Caki2 (cell line): ENCODE results near the gene MRPL12. TPM values are rescaled to one million over a fixed set of nuclear protein-coding genes. Genes with fewer than 3 reads are reported as not detected.
"Not testable (repeated sequence)": the region's sequence is repeated elsewhere in the genome, so short reads cannot be mapped to it uniquely, and the experiment has no call there.

Source experiments
- DNase-seq: peaks from one replicate; pipeline ENCODE4 v3.0.0-alpha.2; 2015; ENCODE audit warnings: low read depth
- in situ Hi-C: cut with HindIII; loops from 2 replicates; pipeline ENCODE4 v1.10.0; 2016; ENCODE audit warnings: low sequenced_read_pairs, low pct_unique_long_range_greater_than_20kb, mixed read lengths
- total RNA-seq: library from RNA; depleted of rRNA; stranded (reverse); fragments of >200 nt; shearing (Covaris generic); gene quantifications from 2 replicates; pipeline ENCODE4 v1.2.3, GENCODE V29; 2014; ENCODE audit warnings: low replicate concordance; rRNA removed

Gene MRPL12
- total RNA-seq = 185 and 238 TPM in 2 replicates

DNA sequence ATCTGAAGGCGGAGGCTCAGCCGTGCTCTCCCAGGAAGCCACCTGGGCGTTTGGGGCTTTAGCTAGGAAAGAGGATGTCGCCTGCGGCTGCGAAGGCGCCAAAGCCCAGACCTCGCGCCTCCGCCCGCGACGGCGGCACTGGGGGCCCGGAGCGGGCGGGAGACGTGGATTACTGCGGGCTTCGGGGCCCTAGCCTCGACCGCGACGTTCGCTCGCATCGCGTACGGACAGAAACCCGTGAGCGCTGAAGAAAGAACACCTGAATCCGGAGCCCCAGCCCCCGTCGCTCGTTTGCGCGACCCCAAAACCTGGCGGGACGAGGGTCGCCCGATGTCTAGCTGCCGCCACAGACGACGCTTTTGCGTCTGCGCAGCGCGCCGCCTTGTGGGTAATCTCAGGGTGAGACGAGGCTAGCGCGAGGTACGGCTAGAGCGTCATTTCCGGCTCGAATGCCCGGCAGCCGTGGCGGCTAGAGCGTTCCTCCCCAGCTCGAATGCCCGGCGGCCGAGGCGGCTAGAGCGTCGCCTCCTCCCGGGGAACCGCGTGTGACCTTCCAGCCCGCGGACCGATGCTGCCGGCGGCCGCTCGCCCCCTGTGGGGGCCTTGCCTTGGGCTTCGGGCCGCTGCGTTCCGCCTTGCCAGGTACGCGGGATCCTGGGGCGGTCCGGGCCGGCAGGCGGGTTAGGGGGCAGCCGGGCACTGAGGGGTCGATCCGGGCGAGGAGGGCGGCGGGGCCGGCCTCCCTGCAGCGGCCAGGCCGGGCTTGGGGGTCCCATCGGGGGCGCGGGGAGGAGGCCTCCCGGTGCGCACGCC lies at the start of gene MRPL12:
TSS of gene MRPL12 (plus strand) at position 434 of the 813 bp plus-strand sequence. CDS start at position 569, 135 bp downstream.
- in situ Hi-C loops = no loop called here
- peak; percentile 80 for DNase-seq

DNA sequence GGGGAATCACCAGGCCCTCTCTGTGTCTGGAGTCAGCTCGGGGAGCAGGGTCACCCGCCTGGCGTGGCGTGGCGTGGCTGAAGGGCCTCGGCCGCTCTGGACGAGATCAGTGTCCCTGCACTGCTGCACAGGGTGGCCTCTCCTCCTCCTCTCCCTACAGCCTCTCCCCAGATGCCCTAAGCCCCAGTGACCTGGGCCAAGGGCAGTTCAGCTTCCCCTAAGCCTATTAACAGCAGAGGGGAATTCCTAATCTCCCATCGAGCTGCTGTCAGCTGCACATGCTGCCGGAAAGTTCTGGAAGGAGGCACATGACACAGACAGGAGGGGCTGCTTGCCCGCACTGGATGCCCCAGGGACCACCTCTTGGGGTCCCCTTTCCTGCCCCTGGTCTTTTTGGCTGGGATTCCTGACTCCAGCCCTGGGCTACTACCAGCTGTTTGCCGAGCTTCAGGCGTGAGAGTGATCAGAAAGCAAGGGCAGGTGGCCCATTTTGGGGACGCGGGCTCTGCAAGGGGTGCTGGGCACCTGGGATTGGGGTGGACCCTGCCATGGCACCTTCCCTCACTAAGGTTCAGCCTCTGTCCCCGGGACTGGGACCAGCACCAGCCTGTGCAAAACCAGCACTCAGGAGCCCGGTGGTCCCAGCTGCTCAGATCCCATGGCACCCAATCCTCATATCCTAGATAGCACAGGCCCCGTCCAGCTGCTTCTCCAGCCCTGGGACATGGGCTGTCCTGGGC lies 47.6 kb upstream of the MRPL12 start:
- no peak for DNase-seq
- in situ Hi-C loops = no loop called here

DNA sequence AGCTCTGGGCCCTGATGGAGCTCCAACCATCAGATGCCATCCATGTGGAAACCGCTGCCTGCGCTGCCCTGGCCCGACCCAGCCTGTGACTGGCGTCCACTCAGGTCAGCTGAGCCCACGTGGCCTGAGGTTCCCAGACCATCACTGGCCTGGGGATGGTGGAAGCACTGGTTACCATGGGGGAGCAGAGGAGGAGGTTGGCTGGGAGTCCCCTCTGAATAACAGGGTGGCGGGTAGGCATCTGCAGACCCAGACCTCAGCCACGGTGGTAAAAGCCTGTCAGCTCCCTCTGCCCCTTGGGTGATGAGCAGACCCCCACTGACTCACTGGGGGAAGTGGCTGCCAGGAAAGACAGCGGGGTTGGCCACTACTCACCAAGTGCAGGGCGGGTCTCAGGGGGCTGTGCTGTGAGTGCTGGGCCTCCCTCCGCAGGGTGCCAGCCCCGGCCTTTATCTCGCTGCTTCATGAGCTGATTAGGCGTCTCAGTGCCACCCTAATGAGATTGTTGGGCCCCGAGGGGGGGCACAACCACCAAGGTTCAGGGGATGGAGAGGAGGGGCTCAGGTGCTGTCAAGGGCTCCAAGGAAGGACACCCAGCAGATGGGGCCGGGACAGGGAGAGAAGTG lies 46.9 kb upstream of the MRPL12 start, which contains the start of gene PDE6G:
TSS of gene PDE6G (minus strand) at position 425 of the 626 bp plus-strand sequence. CDS start 3,237 bp downstream, outside the sequence.
- DNase-seq = no peak
- in situ Hi-C loops = no loop called here

DNA sequence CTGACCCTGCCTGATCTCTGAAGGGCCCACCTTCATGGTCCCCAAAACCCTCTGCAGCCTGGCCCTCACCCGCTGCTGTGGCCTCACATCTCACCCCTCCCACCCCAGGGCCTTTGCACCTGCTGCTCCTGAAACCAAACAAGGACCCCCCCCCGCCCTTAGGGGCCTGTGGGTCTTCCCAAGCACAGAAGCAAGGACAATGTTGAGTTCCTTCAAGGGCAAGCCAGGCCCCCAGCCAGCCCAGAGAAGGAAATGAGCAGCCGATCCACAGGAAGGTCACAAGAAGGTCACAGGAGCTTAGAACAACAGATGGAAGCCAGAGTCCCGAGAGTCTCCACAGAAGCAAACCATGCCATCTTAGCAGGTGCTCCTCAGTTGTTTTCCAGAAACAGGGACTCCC lies 46.3 kb upstream of the MRPL12 start:
- DNase-seq = no peak
- in situ Hi-C loops = no loop called here

DNA sequence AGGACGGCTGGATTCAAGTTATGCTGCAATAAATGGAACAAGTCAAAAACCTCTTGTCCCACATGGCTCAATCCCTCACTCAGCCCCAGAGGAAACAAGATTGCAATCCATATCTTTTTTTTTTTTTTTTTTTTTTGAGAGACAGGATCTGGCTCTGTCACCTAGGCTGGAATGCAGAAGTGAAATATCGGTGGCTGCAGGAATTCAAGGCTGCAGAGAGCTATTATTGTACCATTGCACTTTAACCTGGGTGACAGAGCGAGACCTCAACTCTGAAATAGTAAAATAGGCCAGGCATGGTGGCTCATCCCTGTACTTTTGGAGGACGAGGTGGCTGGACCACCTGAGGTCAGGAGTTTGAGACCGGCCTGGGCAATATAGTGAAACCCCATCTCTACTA lies 44.1 kb upstream of the MRPL12 start:
- no peak for DNase-seq
- in situ Hi-C loops = no loop called here

DNA sequence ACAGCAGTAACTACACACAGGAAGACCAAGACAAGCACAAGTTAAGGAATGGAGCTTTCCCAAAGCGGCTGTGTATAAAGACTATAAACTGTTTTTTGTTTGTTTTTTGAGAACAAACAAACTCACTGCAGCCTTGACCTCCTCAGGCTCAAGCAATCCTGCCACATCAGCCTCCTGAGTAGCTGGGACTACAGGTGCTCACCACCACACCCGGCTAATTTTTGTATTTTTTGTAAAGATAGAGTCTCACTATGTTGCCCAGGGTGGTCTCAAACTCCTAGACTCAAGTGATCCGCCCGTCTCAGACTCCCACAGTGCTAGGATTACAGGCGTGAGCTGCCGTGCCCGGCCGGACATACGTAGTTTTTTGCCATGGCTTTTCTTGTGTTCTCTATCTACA lies 42.7 kb upstream of the MRPL12 start:
- DNase-seq = no peak
- in situ Hi-C loops = no loop called here

DNA sequence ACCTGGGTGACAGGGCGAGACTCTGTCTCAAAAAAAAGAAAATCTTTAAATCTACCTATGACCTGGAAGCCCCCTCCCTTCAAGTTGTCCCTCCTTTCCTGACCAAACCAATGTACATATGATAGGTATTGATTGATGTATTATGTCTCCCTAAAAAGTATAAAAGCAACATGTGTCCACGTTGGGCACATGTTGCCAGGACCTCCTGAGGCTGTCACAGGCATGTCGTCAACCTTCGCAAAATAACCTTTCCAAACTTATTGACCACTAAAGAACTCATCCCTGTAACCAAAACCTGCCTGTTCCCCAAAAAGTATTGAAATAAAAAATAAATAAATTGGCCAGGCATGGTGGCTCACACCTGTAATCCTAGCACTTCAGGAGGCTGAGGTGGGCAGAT lies 41.2 kb upstream of the MRPL12 start:
- in situ Hi-C loops = no loop called here
- no peak for DNase-seq

DNA sequence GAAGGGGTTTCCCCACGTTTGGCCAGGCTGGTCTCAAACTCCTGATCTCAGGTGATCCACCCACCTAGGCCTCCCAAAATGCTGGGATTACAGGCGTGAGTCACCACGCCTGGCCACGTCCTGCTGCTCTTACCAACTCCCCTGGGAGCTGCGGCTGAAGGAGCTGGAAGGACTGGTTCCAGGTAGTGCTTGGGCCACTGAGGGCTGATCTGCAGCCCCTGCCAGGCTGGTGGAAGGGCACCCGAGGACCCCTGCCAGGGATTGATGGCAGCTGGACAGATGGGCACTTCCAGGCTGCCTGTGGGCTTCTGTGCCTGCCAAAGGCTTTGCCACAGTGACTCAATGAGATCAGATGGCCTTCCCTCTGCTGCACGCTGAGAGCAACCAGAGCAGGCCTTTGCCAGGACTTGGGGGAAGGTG lies 39.1 kb upstream of the MRPL12 start:
- no peak for DNase-seq
- in situ Hi-C loops = no loop called here

DNA sequence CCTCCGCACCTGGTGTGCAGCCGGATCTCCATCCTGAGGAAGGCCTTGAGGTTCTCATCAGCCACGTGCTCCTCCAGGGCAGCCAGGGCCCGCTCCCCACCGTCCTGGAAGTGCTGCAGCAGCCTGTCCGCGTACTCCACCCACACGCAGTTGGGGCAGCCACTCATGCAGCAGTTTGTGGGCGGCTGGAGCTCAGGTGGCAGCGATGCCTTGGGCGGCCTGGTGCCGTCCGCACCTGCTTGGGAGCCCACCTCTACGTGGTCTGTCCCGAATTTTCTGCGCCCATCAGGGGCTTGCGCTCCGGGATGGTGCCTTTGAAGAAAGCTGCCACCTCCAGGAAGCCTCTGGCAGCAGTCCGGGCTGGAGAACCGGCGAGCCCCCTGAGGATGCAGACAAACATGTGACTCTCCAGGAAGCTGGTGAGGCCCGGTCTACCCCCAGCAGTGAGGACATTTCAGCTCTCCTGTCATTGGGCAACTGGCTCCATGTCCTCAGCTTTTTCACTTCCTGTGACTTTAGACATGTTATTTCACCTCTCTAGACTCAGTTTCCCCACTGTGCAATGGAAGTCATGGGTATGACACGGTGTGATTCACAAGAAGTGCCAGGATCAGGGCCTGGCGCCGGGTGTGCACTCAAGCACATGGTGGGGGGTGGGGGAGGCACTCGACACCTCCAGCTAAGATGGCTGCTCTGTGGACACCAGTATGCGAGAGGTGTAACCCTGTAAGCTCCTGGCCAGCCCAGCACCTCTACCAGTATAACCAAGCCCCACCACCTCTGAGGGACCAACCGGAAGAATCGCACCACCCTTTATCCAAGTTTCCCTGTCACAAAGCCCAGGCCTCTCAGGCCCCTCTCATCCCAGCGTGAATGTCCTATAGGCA lies 37.7 kb upstream of the MRPL12 start:
- in situ Hi-C loops = no loop called here
- peak; percentile 36 for DNase-seq

DNA sequence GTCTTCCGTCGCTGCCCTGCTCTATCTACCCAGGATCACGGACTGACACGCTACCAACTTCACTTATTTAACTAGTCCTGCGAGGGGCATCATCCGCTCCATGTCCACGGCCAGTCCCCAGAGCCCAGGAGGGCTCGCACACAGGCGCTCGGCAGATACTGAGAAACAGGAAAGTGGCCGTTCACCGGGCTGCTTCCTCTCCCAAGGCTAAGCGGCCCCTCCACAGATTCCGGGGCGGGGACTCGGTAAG lies 37.1 kb upstream of the MRPL12 start:
- no peak for DNase-seq
- in situ Hi-C loops = no loop called here

DNA sequence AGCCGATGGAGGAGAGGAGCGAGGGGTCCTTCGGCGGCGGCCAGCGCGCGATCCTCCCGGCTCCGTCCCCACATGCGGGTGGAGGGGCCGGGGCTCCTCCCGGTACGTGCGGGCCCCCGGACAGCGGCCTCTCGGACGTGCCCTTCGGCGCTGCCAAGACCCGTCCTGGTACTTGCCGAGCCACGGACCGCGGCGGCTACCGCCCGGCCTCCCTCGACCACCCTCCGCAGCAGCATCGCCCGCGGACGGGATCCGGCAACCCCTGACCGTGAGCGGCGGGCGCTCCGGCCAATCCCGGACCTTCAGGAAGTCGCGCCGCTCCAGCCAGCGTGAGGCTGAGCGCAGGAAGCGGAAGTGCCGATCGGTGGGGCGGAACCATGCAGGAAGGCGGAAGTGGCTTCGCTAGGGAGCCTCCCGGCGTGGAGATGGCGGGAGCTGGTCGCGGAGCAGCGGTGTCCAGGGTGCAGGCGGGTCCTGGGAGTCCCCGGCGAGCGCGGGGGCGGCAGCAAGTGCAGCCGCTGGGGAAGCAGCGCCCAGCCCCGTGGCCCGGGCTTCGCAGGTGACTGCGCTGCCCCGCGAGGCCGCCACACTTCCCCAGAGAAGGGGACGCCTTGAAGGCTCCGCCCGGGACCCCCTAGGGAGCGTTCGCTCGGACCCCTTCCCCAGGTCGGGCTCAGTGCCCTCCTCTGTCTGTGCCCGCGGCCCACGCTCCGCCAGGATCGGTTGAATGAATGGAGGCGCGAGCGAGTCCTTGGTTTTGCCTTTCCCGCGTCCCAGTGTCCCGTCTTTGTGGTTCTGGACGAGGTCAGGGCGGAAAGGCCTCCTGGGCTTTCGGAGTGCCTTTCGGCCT lies 36.6 kb upstream of the MRPL12 start, which contains the start of the genes CCDC137 and OXLD1:
TSS of gene CCDC137 (plus strand) at position 396 of the 850 bp plus-strand sequence. CDS start at position 426, 30 bp downstream.
TSS of gene OXLD1 (minus strand) at position 264 of the 850 bp plus-strand sequence. CDS start at position 236, 28 bp downstream.
- peak; percentile 89 for DNase-seq
- in situ Hi-C loops = no loop called here

DNA sequence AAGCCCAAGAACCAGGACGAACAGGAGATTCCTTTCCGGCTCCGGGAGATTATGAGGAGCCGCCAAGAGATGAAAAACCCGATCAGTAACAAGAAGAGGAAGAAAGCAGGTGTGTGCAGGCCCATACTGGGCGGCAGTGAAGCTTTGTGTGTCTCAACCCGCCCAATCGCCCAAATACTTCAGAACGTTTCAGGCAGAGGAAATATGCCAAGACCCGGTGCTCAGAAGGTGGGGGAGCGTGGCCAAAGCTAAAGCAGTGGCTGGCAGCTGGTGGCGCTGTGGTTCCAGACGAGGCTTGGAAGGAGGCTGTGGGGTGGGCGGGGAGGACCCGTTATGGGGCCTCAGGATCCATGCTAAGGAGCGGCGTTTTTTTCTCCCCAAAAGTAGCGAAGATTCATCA lies 35.4 kb upstream of the MRPL12 start:
- no peak for DNase-seq
- in situ Hi-C loops = no loop called here

DNA sequence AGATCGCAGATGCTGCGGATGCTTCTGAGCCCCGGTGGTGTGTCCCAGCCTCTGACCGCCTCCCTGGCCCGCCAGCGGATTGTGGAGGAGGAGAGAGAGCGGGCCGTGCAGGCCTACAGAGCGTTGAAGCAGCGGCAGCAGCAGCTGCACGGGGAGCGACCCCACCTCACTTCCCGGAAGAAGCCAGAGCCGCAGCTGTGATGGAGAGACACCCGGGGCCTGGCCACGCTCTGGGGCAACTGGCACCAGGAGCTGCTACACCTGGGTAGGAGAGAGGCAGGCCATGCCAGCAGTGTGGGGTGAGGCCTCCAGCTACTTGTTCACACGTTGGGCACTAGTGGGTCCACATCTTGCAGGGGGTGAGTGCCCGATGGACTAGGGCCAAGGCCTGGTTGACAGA lies 30.7 kb upstream of the MRPL12 start:
- DNase-seq = no peak
- in situ Hi-C loops = no loop called here

DNA sequence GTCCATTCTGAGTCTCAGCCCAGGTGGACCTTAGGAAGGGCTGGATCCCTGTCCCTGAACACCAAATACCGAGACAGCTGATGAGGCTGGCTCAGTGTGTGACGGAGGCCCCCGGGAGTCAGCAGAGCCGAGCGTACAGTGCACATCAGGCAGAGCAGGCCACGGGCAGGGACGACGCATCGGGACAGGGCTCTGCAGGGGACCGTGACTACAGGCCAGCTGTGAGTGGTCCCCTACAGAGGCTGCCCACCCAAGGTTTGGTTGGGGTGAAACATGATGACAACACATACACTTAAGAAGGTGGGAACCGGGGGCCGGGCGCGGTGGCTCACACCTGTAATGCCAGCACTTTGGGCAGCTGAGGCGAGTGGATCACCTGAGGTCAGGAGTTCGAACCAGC lies 30.2 kb upstream of the MRPL12 start:
- in situ Hi-C loops = no loop called here
- no peak for DNase-seq

DNA sequence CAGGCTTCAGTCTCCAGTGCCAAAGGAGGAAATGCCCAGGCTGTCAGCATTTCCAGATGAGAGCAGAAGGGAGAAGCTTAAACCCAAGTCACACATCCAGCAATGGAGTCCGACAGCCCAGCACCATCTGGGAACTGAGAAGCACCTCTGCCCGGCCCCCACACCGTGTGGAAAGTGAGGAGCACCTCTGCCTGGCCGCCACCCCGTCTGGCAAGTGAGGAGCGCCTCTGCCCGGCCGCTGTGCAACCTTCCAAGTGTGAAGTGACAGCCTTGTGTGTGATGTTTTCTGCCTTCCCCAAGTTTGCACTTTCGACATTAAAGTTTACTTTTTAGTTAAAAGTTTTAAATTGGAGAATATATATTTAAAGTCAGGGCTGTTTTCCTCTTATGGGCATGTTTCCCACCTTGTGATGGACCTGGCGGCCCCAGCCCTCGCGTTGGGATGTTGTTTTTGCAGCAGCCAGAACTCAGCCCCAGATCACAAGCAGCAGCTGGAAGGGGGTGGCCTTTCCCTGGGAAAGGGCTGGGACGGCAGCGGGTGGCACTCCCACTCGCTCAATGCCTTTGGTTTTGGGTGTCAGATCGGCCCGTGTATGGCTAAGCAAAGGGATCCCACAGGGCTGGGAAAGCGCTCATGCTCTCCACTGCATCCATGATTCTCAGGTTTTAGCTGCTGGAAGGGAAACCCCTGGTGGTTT lies 29.5 kb upstream of the MRPL12 start:
- no peak for DNase-seq
- in situ Hi-C loops = no loop called here

DNA sequence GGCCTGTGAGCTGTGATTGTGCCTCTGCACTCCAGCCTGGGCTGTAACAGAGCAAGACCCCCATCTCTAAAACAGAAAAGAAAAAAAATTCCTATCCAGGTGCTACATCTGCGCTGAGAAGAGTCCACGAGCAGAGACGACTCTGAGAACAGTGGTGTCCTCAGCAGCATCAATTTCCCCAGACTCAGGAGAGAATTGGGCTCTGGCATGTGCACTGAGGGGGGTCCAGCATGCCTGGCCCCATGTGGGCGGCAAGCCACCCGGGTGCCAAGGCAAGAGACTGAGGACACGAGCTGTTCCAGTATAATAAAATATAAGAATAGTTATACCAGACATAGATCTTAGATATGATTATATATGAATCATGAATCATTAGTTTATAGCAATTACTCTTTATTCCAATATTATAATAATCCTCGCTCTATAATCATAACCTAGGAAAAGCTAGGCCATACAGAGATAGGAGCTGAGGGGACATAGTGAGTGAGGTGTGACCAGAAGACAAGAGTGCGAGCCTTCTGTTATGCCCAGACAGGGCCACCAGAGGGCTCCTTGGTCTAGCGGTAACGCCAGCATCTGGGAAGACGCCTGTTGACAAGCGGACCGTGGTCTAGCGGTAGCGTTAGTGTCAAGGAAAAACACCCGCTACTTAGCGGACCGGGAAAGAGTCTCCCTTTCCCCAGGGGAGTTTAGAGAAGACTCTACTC lies 27.5 kb upstream of the MRPL12 start:
- in situ Hi-C loops = not testable (repeated sequence)
- peak; percentile 41 for DNase-seq
